Measurements from ENCODE around the gene TRIM56.
A peak's percentile ranks its signal among the peaks of the same experiment; 100 is the strongest.
"Not testable (repeated sequence)": the region's sequence is repeated elsewhere in the genome, so short reads cannot be mapped to it uniquely, and the experiment has no call there.

Gene TRIM56

DNA sequence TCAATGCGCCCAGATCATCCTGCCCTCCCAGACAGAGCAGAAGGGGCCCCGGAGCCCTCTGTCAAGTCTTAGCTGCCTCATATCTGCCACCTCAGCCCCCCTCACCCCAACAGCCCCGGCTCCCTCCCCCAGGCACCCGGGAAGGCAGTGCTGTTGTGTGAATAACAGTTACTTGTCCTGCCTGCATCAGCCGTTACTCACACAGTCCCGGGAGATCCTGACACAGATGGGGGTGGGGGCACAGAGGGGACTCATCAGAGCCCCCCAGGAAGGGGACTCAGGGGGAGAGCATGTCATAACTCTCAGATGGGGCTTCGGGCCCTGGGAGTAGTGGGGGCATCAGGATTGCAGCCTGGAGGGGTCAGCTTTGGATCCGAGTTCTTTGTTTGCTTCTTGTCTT lies 29.2 kb downstream of the TRIM56 start:
- DNase-seq, result no peak

DNA sequence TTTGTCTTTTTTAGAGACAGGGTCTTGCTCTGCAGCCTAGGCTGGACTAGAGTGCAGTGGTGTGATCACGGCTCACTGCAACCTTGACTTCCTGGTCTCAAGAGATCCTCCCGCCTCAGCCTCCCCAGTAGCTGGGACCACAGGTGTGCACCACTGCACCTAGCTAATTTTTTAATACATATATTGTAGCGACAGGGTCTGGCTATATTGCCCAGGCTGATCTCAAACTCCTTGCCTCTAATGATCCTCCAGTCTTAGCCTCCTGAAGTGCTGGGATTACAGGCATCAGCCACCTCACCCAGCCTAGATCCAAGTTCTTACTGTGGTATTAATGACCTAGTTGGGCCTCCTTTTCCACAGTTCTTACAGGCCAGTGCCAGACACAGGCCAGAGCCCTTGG lies 29.9 kb downstream of the TRIM56 start:
- no peak for DNase-seq

DNA sequence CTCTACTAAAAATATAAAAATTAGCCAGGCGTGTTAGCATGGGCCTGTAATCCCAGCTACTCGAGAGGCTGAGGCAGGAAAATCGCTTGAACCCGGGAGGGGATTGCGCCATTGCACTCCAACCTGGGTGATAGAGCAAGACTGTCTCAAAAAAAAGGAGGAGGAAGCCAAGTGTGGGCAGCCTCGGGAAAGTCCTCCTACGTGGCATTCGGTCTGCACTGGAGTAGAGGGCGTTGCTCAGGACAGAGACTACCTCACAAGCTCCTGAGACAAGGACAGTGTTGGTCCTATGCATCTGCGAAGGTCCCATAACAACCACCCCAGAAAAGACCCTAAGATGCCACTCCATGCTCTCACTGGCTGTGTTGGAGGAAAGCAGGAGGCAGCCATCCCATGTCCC lies 31.6 kb downstream of the TRIM56 start:
- DNase-seq, result peak; percentile 55

DNA sequence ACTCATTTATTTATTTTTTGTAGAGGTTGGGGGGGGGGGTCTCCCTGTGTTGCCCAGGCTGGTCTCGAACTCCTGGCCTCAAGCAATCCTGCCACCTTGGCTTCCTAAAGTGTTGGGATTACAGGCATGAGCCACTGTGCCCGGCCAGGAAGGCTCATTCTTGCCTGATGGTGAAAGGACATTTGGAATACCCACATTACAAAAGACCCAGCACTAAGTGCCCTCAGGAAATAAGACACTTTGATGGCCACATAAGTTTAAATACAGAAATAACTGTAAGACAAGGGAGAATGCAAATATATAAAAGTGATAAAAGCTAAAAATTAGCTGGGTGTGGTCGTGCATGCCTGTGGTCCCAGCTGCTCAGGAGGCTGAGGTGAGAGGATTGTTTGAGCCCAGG lies 33.6 kb downstream of the TRIM56 start:
- no peak for DNase-seq

DNA sequence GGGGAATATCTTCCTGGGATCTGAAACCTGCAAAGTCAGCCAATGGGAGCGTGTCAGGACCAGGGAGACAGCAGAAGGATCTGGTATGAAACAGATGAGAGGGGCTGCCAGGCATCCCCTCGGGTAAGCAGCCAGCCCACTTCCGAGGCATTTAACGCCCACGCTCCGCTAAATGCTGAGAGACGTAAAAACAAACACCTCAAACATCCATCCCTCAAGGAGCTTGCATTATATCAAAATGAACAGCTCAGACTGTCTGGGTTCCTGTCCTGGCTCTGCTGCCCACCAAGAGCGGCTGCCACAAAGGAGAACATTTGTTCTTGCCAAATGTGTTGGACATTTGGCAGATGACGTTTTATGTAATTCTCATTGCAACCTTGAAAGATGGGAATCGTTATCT lies 34.6 kb downstream of the TRIM56 start:
- DNase-seq, result no peak

DNA sequence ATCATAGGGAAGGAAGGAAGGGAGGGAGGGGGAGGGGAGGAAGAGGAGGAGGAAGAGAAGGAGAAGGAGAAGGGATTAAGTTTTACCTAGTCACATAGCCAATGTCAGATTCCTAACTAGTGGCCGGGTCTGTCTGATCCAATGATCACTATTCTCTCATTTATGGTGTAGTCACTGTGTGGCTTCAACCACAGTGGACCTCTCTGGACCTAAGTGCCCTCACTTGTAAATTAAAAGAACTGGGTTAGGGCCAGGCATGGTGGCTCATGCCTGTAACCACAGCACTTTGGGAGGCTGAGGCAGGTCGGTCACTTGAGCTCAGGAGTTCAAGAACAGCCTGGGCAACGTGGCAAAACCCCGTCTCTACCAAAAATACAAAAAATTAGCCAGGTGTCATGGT lies 35.0 kb downstream of the TRIM56 start:
- DNase-seq, result no peak

DNA sequence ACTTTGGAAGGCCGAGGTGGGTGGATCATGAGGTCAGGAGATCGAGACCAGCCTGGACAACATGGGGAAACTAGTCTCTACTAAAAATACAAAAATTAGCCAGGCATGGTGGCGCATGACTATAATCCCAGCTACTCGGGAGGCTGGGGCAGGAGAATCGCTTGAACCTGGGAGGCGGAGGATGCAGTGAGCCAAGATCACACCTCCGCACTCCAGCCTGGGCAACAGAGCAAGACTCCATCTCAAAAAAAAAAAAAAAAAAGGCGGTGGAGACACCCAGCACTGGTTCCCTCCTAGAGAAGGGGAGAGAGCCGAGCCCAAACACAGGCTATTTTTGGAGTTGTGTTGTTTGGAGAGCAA lies 36.3 kb downstream of the TRIM56 start:
- DNase-seq, result not testable (repeated sequence)

DNA sequence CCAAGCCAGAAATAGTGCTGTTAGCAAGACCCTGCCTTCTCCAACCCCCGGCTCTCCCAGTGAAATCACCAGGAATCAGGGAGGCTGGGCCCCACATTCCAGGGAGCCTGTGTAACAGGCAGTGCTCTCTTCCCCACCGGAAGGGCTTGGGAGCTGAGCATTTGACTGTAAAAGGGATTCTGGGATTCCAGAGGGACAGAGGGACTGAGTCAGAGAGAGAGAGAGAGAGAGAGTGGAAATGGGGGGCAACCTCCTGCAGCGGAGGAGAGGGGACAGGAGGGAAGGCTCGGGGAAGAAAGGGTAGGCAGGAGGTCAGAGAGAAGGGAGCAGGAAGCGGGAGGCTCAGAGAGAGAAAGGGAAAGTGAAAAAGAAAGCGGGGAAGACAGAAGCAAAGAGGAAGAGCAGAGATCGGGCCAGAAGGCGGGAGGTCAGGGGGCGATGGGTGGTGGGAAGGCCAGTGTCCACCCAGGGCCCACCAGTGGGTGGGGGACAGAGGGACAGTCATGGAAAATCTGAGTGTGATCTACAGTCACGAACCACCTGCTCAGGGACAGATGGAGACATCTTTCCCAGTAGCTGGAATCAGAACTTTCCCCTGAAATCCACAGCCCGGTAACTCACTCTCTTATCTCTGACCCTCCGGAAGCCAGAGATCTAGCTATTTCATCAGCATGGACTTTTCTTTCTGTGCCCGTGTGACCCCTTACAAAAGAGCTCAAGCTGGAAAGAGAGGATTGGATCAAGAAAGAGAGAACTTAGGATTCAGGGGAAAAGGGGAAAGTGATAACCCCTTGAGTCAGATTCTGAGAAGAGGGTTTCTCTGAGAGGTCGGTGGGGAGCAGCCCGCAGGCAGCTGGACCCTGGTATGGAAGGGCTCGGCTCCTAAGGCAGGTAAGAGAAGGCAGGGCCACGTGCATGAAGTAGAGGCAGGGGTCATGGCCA lies 37.0 kb downstream of the TRIM56 start:
- peak; percentile 96 for DNase-seq

DNA sequence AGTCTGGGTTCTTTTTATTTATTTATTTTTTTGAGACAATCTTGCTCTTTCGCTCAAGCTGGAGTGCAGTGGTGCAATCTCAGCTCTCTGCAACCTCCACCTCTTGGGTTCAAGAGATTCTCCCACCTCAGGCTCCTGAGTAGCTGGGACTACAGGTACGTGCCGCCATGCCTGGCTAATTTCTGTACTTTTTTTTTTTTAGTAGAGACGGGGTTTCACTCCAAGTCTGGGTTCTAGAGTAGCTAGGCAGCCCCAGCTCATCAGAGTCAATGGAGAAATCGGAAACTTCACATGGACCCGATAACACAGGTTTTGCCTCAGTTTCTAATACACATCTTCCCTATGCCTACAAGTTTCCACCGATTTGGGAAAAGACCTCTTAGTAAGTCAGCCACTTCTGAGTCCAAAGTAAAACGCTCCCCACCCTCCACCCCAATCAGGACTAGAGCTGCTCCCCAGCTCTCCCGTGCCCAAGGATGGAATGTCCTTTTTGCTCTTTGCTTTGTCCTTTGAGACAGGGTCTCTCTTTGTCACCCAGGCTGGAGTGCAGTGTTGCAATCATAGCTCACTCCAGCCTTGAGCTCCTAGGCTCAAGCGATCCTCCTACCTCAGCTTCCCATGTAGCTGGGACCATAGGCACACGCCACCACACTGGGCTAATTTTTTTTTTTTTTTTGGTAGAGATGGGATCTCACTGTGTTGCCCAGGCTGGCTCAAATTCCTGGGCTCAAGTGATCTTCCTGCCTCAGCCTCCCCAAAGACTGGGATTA lies 37.8 kb downstream of the TRIM56 start:
- DNase-seq, result no peak

DNA sequence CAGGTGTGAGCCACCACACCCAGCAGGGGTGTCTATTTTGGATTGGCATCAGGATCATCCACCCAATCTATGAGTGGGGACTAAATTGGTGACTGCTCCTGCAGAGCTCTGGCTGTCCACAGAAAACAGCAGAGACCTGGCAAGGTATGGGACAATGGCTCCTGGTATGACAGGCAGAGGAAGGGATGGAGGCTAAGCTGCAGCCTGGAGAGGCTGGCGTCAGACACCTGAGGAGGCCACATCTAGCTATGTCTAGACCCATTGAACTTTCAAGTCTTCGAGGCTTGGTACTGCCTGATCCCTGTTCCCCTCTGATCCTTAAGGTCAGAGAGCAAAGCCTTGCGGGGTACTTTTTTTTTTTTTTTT lies 38.4 kb downstream of the TRIM56 start:
- DNase-seq, result no peak

DNA sequence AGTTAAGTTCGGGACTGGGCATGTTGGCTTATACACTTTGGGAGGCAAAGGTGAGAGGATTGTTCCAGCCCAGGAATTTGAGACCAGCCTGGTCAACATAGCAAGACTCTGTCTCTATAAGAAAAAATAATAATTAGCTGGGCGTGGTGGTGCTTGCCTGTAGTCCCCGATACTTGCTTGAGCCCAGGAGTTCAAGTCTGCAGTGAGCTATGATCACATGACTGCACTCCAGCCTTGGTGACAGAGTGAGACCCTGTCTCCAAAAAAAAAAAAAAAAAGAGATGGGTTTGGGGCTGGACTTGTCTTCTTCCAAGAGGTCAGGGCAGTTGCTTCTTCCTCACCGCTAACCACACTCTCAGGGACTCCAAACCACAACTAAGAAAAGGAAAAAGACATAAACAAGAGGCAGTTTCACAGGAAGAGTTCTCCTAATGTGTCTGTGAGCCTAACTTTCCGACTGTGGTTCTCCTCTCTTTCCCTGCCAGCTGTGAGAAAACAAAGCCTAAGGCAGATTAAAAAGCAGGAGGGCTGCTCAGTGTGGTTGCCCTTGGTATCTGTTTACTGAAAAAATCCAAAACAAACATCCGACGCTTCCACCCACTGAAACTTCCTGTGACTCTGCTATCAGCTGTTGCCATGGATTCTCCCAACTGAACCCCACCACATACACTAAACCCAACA lies 39.2 kb downstream of the TRIM56 start:
- peak; percentile 81 for DNase-seq

DNA sequence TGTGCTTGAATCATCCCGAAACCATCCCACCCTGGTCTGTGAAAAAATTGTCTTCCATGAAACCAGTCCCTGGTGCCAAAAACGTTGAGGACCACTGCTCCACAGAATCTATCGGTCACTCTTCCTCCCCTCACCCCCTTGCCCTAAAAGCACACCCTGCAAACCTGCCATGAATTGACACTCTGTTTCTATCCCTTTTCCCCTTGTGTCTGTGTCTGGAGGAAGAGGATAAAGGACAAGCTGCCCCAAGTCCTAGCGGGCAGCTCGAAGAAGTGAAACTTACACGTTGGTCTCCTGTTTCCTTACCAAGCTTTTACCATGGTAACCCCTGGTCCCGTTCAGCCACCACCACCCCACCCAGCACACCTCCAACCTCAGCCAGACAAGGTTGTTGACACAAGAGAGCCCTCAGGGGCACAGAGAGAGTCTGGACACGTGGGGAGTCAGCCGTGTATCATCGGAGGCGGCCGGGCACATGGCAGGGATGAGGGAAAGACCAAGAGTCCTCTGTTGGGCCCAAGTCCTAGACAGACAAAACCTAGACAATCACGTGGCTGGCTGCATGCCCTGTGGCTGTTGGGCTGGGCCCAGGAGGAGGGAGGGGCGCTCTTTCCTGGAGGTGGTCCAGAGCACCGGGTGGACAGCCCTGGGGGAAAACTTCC lies 40.8 kb downstream of the TRIM56 start:
- DNase-seq, result peak; percentile 85

DNA sequence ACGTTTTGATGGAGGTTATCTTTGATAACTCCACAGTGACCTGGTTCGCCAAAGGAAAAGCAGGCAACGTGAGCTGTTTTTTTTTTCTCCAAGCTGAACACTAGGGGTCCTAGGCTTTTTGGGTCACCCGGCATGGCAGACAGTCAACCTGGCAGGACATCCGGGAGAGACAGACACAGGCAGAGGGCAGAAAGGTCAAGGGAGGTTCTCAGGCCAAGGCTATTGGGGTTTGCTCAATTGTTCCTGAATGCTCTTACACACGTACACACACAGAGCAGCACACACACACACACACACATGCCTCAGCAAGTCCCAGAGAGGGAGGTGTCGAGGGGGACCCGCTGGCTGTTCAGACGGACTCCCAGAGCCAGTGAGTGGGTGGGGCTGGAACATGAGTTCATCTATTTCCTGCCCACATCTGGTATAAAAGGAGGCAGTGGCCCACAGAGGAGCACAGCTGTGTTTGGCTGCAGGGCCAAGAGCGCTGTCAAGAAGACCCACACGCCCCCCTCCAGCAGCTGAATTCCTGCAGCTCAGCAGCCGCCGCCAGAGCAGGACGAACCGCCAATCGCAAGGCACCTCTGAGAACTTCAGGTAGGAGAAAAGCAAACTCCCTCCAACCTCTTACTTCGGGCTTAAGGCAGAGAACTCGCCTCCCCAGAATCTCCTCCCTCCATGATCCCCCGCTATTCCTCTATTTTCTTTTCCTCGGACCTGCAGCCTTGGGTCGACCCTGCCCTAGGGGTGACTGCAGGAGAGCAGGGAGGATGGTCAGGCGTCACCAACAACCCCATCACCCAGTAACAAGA lies 41.6 kb downstream of the TRIM56 start, which contains the start of gene SERPINE1:
Gene SERPINE1, plus strand, starts transcription at position 454 of the 809 bp plus-strand sequence. CDS start 1,290 bp downstream, outside the sequence.
- peak; percentile 95 for DNase-seq

DNA sequence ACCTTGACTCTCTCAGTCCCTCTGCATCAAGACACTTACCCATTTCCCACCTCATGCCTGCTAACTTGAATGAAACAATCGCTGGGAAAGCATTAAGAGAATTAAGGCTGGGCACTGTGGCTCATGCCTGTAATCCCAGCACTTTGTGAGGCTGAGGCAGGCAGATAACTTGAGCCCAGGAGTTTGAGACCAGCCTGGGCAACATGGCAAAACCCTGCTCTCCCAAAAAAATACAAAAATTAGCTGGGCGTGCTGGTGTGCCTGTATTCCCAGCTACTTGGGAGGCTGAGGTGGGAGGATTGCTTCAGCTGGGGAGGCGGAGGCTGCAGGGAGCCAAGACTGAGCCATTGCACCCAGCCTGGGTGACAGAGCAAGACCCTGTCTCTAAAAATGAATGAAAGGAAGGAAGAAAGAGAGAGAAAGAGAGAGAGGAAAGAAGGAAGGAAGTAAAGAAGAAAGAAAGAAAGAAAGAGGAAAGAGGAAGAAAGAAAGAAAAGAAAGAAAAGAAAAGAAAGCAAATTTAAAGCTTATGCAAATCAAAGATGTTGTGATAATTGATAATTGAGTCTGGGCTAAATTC lies 42.3 kb downstream of the TRIM56 start:
- DNase-seq, result no peak

DNA sequence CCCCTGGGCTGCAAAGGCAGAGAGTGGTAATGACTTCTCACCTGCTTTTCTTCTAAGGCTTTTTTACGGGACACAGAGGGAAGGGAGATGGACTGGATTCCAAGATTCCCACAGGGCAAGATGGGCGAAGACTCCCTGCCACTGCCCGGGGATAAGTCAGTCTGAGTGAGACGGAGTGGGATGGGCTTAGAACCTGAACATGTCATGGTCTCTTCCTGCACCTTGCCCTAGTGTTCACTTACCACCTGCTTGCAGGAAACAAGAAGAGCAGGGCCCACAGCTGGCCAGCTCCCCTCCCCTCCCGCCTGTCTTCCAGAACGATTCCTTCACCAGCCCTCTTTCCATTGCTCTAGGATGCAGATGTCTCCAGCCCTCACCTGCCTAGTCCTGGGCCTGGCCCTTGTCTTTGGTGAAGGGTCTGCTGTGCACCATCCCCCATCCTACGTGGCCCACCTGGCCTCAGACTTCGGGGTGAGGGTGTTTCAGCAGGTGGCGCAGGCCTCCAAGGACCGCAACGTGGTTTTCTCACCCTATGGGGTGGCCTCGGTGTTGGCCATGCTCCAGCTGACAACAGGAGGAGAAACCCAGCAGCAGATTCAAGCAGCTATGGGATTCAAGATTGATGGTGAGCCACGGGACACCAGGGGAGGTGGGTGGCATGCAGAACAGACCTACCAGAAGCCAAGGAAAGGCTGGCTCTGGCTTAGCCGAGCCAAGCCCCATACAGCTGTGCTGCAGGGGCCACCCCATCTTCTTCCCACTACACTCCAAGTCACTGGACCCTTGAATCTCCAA lies 43.0 kb downstream of the TRIM56 start:
- DNase-seq, result no peak

DNA sequence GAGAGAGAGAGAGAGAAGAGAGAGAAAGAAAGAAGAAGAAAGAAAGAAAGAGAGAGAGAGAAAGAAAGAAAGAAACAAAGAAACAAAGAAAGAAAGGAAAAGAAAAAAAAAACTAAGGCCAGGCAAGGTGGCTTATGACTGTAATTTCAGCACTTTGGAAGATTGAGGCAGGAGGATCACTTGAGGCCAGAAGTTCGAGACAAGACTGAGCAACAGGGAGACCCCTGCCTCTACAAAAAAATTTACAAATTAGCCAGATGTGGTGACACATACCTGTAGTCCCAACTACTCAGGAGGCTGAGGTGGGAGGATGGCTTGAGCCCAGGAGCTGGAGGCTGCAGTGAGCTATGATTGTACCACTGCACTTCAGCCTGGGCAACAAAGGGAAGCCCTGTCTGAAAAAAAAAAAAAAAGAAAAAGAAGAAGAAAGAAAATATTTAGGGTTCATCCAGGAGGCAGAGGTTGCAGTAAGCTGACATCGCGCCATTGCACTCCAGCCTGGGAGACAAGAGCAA lies 44.4 kb downstream of the TRIM56 start:
- no peak for DNase-seq

DNA sequence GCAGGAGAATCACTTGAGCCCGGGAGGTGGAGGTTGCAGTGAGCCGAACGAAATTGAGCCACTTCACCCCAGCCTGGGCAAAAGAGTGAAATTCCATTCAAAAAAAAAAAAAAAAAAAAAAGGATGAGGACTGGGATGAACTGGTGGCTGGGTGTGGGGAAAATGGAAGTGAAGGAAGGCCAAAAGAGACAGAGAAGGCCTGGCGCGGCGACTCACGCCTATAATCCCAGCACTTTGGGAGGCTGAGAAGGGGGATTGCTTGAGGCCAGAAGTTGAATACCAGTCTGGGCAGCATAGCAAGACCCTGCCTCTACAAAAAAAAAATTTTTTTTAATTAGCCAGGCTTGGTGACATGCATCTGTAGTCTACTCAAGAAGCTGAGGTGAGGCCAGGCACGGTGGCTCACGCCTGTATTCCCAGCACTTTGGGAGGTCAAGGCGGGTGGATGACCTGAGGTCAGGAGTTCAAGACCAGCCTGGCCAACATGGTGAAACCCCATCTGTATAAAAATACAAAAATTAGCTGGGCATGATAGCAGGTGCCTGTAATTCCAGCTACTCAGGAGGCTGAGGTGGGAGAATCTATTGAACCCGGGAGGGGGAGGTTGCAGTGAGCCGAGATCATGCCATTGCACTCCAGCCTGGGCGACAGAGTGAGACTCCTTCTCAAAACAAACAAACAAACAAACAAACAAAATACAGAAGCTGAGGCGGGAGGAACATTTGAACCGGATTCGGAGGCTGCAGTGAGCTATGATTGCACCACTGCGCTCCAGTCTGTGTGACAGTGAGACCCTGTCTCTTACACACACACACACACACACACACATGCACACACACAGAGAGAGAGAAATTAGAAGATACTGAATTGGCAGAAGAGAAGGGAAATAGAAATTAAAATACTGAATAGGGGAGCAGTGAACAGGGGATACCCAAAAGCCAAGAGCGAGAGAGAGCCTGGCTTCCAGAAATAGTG lies 47.6 kb downstream of the TRIM56 start:
- not testable (repeated sequence) for DNase-seq

DNA sequence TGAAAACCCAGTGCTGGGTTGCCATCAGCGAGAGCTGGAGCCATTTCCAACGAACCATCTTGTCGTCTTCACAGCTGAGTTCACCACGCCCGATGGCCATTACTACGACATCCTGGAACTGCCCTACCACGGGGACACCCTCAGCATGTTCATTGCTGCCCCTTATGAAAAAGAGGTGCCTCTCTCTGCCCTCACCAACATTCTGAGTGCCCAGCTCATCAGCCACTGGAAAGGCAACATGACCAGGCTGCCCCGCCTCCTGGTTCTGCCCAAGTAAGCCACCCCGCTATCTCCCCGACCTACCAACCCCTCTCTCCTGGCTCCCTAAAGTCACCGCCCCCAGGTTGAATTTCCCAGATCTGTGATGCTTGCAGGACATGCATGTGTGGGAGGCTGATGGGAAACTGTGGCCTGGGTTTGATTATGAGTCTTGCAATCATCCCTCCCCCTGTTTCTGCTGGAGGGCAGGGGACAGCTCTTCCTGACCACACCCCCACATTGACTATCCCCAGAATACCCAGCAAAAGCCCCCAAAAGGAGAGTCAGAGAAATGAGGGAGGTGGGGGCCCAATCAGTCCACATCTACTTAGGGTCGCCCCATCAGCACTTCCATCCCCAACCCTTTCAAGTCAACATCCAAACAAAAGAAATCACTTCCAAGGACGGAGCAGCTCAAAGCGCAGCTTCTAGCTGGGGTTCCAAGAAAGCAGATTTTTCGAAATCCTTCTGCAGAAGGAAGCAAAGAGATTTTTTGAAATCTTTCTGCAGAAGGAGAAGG lies 48.5 kb downstream of the TRIM56 start:
- no peak for DNase-seq
